Endothelial cell of umbilical vein (primary cell): ENCODE results near the gene VASH2. TPM values are rescaled to one million over a fixed set of nuclear protein-coding genes. Genes with fewer than 3 reads are reported as not detected.

ENCODE experiments used
- BruUV-seq: library from RNA; stranded (reverse); fragments of 400-500 nt; replicated peaks from 2 replicates; lab custom pipeline; 2021; lab: Mats Ljungman, UMichigan
- CTCF ChIA-PET: fragments of 300-600, 350-600 bp; sonication (Branson Sonifier 250); formaldehyde crosslinking; loops from one replicate; lab custom pipeline; 2021; ENCODE audit warnings: antibody characterized with exemption, inconsistent platforms; lab: Charles Lee
- POLR2A ChIA-PET: fragments of 300-600, 350-600 bp; sonication (Branson Sonifier 250); formaldehyde crosslinking; loops from one replicate; lab custom pipeline; 2021; ENCODE audit warnings: antibody characterized with exemption, inconsistent platforms; lab: Charles Lee
- DNase-seq: peaks from one replicate; pipeline ENCODE4 v3.0.0-alpha.2; 2011; ENCODE audit warnings: low read depth, low spot score
- FAIRE-seq: peaks from 2 replicates; lab custom pipeline; 2011; peaks lifted over from hg19 to GRCh38; lab: Jason Lieb, UNC
- H2AFZ ChIP-seq: 2 replicates; pipeline ENCODE4 v1.6.0; 2012; ENCODE audit warnings: low read depth, low read length, control low read depth, inconsistent platforms
- H3K27ac ChIP-seq: 2 replicates; pipeline ENCODE4 v1.5.1; 2011; ENCODE audit warnings: low read depth, mild to moderate bottlenecking, control low read depth, low read length, moderate library complexity; ENCODE audit not compliant: insufficient read depth
- H3K27me3 ChIP-seq, 2 experiments: 2 replicates each; pipeline versions ENCODE4 v1.6.0 to v1.6.1; 2011; ENCODE audit warnings: low read length in 2 of 2, mixed read lengths in 1 of 2; ENCODE audit not compliant: control insufficient read depth in 2 of 2, insufficient read depth in 2 of 2
- H3K36me3 ChIP-seq, 2 experiments: 2 replicates in 1 of 2; 3 replicates in 1 of 2; pipeline ENCODE4 v1.5.1; 2011; ENCODE audit warnings: low read length in 2 of 2, mild to moderate bottlenecking in 1 of 2, moderate library complexity in 1 of 2; ENCODE audit not compliant: control insufficient read depth in 2 of 2, insufficient read depth in 2 of 2; ENCODE audit errors: extremely low read depth in 1 of 2
- H3K4me1 ChIP-seq: 3 replicates; pipeline ENCODE4 v1.5.1; 2011; ENCODE audit warnings: mild to moderate bottlenecking, low read length; ENCODE audit not compliant: control insufficient read depth, insufficient read depth; ENCODE audit errors: extremely low read depth
- H3K4me2 ChIP-seq: 2 replicates; pipeline ENCODE4 v1.6.1; 2011; ENCODE audit warnings: low read length, control low read depth, mixed read lengths; ENCODE audit not compliant: insufficient read depth
- H3K4me3 ChIP-seq, 3 experiments: fragments of 200-600 bp in 1 of 3; sonication (generic), shearing (Covaris generic) in 1 of 3; replicated peaks in 1 of 3; 2 replicates each; pipeline ENCODE4 v1.5.1; 2011 to 2016; ENCODE audit warnings: control low read depth in 3 of 3, low read length in 3 of 3, mild to moderate bottlenecking in 2 of 3, inconsistent platforms in 1 of 3, low read depth in 1 of 3, moderate library complexity in 1 of 3; ENCODE audit not compliant: insufficient read depth in 1 of 3
- H3K79me2 ChIP-seq: 2 replicates; pipeline ENCODE4 v1.6.0; 2012; ENCODE audit warnings: low read length, inconsistent platforms; ENCODE audit not compliant: control insufficient read depth, insufficient read depth
- H3K9ac ChIP-seq: replicated peaks from 2 replicates; pipeline ENCODE3; 2011; ENCODE audit warnings: low read length, control low read depth; ENCODE audit not compliant: insufficient read depth; ENCODE audit errors: extremely low read depth
- H3K9me1 ChIP-seq: replicated peaks from 3 replicates; pipeline ENCODE4 v1.6.0; 2011; ENCODE audit warnings: mild to moderate bottlenecking, low read length; ENCODE audit not compliant: control insufficient read depth, insufficient read depth; ENCODE audit errors: extremely low read depth
- H3K9me3 ChIP-seq: replicated peaks from 2 replicates; pipeline ENCODE4 v1.5.1; 2012; ENCODE audit warnings: low read length, inconsistent platforms; ENCODE audit not compliant: control insufficient read depth, insufficient read depth
- H4K20me1 ChIP-seq: replicated peaks from 2 replicates; pipeline ENCODE3; 2011; ENCODE audit warnings: mild to moderate bottlenecking, low read length; ENCODE audit not compliant: control insufficient read depth, insufficient read depth; ENCODE audit errors: extremely low read depth
- EZH2 ChIP-seq: IDR thresholded peaks from 2 replicates; pipeline ENCODE4 v1.6.1; 2012; ENCODE audit warnings: borderline replicate concordance, low read depth, mild to moderate bottlenecking, moderate library complexity, low read length, inconsistent platforms; ENCODE audit not compliant: severe bottlenecking
- FOS ChIP-seq: IDR thresholded peaks from 2 replicates; pipeline ENCODE4 v1.6.1; 2011; ENCODE audit warnings: mild to moderate bottlenecking, low read length, moderate library complexity, borderline replicate concordance; ENCODE audit not compliant: insufficient read depth
- GATA2 ChIP-seq: IDR thresholded peaks from 2 replicates; pipeline ENCODE4 v1.7.0; 2011; ENCODE audit warnings: low read depth, mild to moderate bottlenecking, moderate library complexity, mixed read lengths, low read length; ENCODE audit not compliant: insufficient read length, insufficient read depth
- JUN ChIP-seq: IDR thresholded peaks from 2 replicates; pipeline ENCODE4 v1.6.1; 2011; ENCODE audit warnings: borderline replicate concordance, low read depth; ENCODE audit not compliant: insufficient read length, insufficient read depth
- MYC ChIP-seq: IDR thresholded peaks from one replicate; pipeline ENCODE4 v1.6.1; 2011; ENCODE audit warnings: mild to moderate bottlenecking, low read depth, low read length
- POLR2A ChIP-seq: IDR thresholded peaks from 2 replicates; pipeline ENCODE4 v1.6.1; 2012; ENCODE audit warnings: low read depth, mild to moderate bottlenecking, control low read depth, low read length
- POLR2AphosphoS5 ChIP-seq: IDR thresholded peaks from 2 replicates; pipeline ENCODE4 v1.6.1; 2012; ENCODE audit warnings: low read depth, mild to moderate bottlenecking, control low read depth, low read length, moderate library complexity; ENCODE audit not compliant: insufficient read depth
- dilution Hi-C: fragments of 300-500 bp; cut with MboI; formaldehyde crosslinking; loops from one replicate; pipeline ENCODE4 v1.15.0; 2019; ENCODE audit warnings: low sequenced_read_pairs; ENCODE audit not compliant: extremely low pct_ligation_motif_present
- intact Hi-C: fragments of 100-400 bp; cut with micrococcal nuclease; formaldehyde crosslinking; loops from one replicate; pipeline ENCODE4 v1.10.0; 2022
- polyA plus RNA-seq, 4 experiments: library from polyadenylated mRNA; depleted of rRNA in 3 of 4; stranded (reverse) in 3 of 4; unstranded in 1 of 4; fragments of >200 nt; gene quantifications; 2 replicates each; pipeline versions ENCODE4 v1.2.1 to v1.2.3, GENCODE V29; 2011 to 2012; ENCODE audit warnings: missing spikeins in 1 of 4
- total RNA-seq: library from RNA; stranded (reverse); gene quantifications from 2 replicates; pipeline ENCODE4 v1.2.3, GENCODE V29; 2021
- TF ChIP-seq, protein P1 (sequence below): IDR thresholded peaks from 2 replicates; pipeline ENCODE4 v1.6.1; 2011; ENCODE audit not compliant: insufficient read depth, insufficient read length
- TF ChIP-seq, protein P2 (sequence below), 2 donors: IDR thresholded peaks; 1 replicate in 1 of 2; 2 replicates in 1 of 2; pipeline ENCODE4 v1.5.1; 2011; ENCODE audit warnings: low read length in 2 of 2, mild to moderate bottlenecking in 2 of 2, moderate library complexity in 2 of 2, control low read depth in 1 of 2, inconsistent platforms in 1 of 2, low read depth in 1 of 2; ENCODE audit not compliant: insufficient read depth in 1 of 2; ENCODE audit errors: extremely low read depth in 1 of 2

VASH2 gene
- total and polyA plus RNA-seq, 2 donors (not counting 3 experiments of a cell fraction or from before 2014, with no cell fraction given) = 0.70 to 2.9 TPM

DNA sequence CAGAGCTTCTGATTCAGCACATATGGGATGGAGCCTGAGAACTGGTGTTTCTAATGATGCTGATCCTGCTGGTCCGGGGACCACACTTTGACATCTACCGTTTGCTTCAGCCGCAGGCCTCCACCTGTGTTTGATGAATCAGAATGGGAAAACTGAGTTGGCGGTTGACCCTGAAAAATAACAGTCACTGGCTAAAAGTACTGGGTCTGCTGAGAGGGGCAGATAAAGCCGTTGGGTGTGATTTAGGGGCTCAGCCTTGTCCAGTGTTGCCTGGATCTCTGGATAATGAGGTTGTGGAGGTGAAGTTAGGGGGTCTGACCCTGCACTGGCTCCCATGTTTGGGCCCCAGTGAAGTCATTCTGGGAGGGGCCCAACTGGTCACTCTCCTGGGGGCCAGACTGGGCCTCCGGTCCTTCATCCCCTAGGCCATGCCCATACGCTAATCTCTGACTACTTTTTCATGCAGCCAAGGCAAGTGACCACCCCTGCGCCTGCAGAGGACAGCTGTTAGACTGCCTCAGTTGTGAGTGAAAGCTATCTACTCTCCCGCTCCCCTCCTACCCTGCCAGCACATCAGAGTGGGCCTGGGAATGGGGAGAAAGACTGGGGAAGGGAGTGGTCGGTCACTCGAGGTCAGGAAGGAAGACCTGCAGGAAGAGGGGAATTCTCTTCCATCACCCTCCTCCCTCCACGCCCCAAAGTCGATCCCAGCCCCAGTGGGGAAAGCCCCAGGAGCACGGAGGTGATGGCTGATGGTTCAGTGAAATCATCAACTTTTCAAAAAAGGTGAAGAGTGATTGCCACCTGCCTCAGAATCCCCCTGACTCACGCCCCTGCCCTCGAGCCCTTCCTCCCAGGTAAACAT, 27.7 kb downstream of the VASH2 start:
- Histone ChIP-seq H3K79me2 (no peaks in the 10 kb centered on the region), H2AFZ (no peak overlapping the region), H3K27ac (no peak overlapping the region), H3K27me3 (no peaks in the 10 kb centered on the region), H3K36me3 (no peaks in the 10 kb centered on the region), H3K9me1 (no peaks in the 10 kb centered on the region), H3K4me3 (no peak overlapping the region), H3K9me3 (no peaks in the 10 kb centered on the region), H4K20me1 (no peaks in the 10 kb centered on the region), H3K9ac (no peak overlapping the region), H3K4me2 (no peak overlapping the region), H3K4me1 (no peaks in the 10 kb centered on the region)
- DNase-seq (no peak), FAIRE-seq (no peak)
- TF ChIP-seq MYC = no peak
- TF ChIP-seq, protein P1, sequence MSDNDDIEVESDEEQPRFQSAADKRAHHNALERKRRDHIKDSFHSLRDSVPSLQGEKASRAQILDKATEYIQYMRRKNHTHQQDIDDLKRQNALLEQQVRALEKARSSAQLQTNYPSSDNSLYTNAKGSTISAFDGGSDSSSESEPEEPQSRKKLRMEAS = no peak
- no peak for TF ChIP-seq FOS
- no peak for TF ChIP-seq POLR2AphosphoS5
- TF ChIP-seq, protein P2, sequence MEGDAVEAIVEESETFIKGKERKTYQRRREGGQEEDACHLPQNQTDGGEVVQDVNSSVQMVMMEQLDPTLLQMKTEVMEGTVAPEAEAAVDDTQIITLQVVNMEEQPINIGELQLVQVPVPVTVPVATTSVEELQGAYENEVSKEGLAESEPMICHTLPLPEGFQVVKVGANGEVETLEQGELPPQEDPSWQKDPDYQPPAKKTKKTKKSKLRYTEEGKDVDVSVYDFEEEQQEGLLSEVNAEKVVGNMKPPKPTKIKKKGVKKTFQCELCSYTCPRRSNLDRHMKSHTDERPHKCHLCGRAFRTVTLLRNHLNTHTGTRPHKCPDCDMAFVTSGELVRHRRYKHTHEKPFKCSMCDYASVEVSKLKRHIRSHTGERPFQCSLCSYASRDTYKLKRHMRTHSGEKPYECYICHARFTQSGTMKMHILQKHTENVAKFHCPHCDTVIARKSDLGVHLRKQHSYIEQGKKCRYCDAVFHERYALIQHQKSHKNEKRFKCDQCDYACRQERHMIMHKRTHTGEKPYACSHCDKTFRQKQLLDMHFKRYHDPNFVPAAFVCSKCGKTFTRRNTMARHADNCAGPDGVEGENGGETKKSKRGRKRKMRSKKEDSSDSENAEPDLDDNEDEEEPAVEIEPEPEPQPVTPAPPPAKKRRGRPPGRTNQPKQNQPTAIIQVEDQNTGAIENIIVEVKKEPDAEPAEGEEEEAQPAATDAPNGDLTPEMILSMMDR (IDR thresholded peaks at IDR 0.05; ENCODE audit: extremely low read depth in 1 of 2, insufficient read depth in 1 of 2, low read depth in 1 of 2, low read length in 2 of 2) = no peak
- no peak for TF ChIP-seq EZH2
- no peak for TF ChIP-seq POLR2A
- TF ChIP-seq JUN = no peak
- TF ChIP-seq GATA2 = no peak
- intact Hi-C loops (no loop called here), dilution Hi-C loops (no loop called here)
- no TSS peak for BruUV-seq
- CTCF ChIA-PET = no interaction called here
- POLR2A ChIA-PET = no interaction called here
